ENCODE measurements around the gene WFDC1.

DNA sequence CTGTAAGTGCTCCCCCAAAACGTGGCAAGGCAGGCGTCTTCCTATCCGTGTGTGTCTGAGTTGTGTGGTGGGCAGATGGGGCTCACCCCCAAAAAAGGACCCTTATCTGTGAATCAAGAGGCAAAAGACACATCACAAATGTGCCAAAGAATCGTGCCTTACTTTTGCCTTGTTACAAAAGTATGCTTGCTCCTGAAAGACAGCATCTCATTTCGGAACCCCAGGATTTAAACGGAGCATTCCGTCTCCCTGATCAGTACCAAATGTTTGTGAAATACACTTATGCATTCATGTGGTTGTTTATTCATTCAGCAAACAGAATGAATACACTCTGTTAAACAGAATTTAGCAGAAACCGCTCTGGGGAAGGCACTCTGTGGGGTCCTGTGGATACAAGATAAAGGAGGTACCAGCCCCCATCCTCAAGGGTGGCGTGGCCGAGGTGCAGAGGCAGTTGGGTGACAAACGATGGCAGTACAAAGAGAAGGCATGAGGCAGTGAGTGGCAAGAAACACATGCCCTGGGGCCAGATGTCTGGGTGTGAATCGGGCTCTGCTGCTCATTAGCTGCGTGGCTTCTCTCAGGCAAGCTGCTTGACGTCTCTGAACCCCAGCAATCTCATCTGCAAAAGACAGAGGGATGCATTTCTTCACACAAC, 654 bp downstream of the WFDC1 start:
- TF ChIP-seq, protein P1, sequence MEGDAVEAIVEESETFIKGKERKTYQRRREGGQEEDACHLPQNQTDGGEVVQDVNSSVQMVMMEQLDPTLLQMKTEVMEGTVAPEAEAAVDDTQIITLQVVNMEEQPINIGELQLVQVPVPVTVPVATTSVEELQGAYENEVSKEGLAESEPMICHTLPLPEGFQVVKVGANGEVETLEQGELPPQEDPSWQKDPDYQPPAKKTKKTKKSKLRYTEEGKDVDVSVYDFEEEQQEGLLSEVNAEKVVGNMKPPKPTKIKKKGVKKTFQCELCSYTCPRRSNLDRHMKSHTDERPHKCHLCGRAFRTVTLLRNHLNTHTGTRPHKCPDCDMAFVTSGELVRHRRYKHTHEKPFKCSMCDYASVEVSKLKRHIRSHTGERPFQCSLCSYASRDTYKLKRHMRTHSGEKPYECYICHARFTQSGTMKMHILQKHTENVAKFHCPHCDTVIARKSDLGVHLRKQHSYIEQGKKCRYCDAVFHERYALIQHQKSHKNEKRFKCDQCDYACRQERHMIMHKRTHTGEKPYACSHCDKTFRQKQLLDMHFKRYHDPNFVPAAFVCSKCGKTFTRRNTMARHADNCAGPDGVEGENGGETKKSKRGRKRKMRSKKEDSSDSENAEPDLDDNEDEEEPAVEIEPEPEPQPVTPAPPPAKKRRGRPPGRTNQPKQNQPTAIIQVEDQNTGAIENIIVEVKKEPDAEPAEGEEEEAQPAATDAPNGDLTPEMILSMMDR (IDR thresholded peaks at IDR 0.05): no peak
- TF ChIP-seq POLR2A (IDR thresholded peaks at IDR 0.05): no peak
